MM.1S (cell line): Measurements from ENCODE around the gene SORCS2.

ENCODE experiments used
- DNase-seq: peaks from one replicate; pipeline ENCODE4 v3.0.0-alpha.2; 2015
- H2AFZ ChIP-seq: fragments of 300-600 bp; sonication (generic); 2 replicates; pipeline ENCODE4 v1.6.0; 2016; ENCODE audit warnings: antibody characterized with exemption, low read length
- H3F3A ChIP-seq: fragments of 300-600 bp; sonication (generic); 2 replicates; pipeline ENCODE4 v1.6.1; 2016; ENCODE audit warnings: mild to moderate bottlenecking, antibody characterized with exemption, low read length, moderate library complexity, mixed read lengths; ENCODE audit not compliant: insufficient read depth
- H3K27ac ChIP-seq: fragments of 300-600 bp; sonication (generic); 2 replicates; pipeline ENCODE4 v1.5.1; 2016; ENCODE audit warnings: mild to moderate bottlenecking, low read length
- H3K27me3 ChIP-seq: fragments of 300-600 bp; sonication (generic); replicated peaks from 2 replicates; pipeline ENCODE4 v1.6.0; 2016; ENCODE audit warnings: low read length; ENCODE audit not compliant: insufficient read depth
- H3K36me3 ChIP-seq: fragments of 300-600 bp; sonication (generic); replicated peaks from 2 replicates; pipeline ENCODE4 v1.6.1; 2016; ENCODE audit warnings: mild to moderate bottlenecking, low read length, mixed read lengths; ENCODE audit not compliant: insufficient read depth
- H3K4me1 ChIP-seq: fragments of 300-600 bp; sonication (generic); 2 replicates; pipeline ENCODE4 v1.6.1; 2016; ENCODE audit warnings: low read length, mixed read lengths
- H3K4me2 ChIP-seq: fragments of 300-600 bp; sonication (generic); 2 replicates; pipeline ENCODE4 v1.6.0; 2016; ENCODE audit warnings: low read depth, low read length
- H3K4me3 ChIP-seq: fragments of 300-600 bp; sonication (generic); 2 replicates; pipeline ENCODE4 v1.5.1; 2016; ENCODE audit warnings: low read length, mixed read lengths
- H3K79me2 ChIP-seq: fragments of 300-600 bp; sonication (generic); 2 replicates; pipeline ENCODE4 v1.6.1; 2016; ENCODE audit warnings: mixed run types, low read length, mixed read lengths
- H3K9ac ChIP-seq: fragments of 300-600 bp; sonication (generic); 2 replicates; pipeline ENCODE4 v1.6.1; 2016; ENCODE audit warnings: low read length, mixed read lengths
- H3K9me2 ChIP-seq: fragments of 300-600 bp; sonication (generic); replicated peaks from 2 replicates; pipeline ENCODE4 v1.6.1; 2016; ENCODE audit warnings: mild to moderate bottlenecking, low read length, mixed read lengths; ENCODE audit not compliant: insufficient read depth
- H3K9me3 ChIP-seq: fragments of 300-600 bp; sonication (generic); replicated peaks from 2 replicates; pipeline ENCODE4 v1.6.1; 2016; ENCODE audit warnings: mild to moderate bottlenecking, low read length, mixed read lengths; ENCODE audit not compliant: insufficient read depth
- H4K20me1 ChIP-seq: fragments of 300-600 bp; sonication (generic); 2 replicates; pipeline ENCODE4 v1.6.1; 2016; ENCODE audit warnings: mild to moderate bottlenecking, low read length, moderate library complexity, mixed read lengths; ENCODE audit not compliant: insufficient read depth
- CTCF ChIP-seq: fragments of 300-600 bp; sonication (generic); IDR thresholded peaks from 2 replicates; pipeline ENCODE4 v1.5.1; 2016; ENCODE audit warnings: antibody characterized with exemption, low read length, mixed read lengths
- EZH2 ChIP-seq: fragments of 300-600 bp; sonication (generic); optimal IDR thresholded peaks from 2 replicates; pipeline ENCODE3; 2017; ENCODE audit warnings: low read depth, mild to moderate bottlenecking, antibody characterized with exemption, low read length, mixed read lengths
- EZH2phosphoT487 ChIP-seq: fragments of 300-600 bp; sonication (generic); IDR thresholded peaks from 2 replicates; pipeline ENCODE4 v1.6.1; 2018; ENCODE audit warnings: antibody characterized with exemption, low read length

SORCS2 gene

DNA sequence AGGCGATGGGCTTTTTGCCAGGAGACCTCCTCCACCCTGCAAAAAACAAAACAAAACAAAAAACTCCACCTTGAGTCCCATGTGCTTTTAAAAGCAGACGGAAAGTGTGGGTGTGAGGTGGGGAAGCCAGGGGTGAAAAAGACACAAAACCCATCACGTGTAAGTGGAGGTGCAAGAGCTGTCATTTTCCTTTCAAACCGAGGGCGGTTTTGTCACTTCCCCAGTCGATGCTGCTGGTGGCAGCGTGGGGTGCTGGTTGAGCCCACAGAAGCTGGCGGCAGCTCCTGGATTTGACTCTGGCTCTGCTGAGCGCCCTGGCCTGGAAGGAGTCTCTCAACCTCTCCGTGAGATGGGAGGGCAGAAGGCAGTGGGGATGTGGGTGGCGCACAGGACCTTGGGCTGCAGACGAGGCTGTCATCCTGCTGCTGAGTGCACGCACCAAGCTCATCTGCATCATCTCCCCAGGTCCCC is 132.3 kb downstream of the SORCS2 start:
- H4K20me1 ChIP-seq, result no peaks in the 10 kb centered on the region
- no peak overlapping the region for H3K27ac ChIP-seq
- TF ChIP-seq EZH2 (no peak), CTCF (no peak), EZH2phosphoT487 (no peak)
- no peaks in the 10 kb centered on the region for H3K36me3 ChIP-seq
- no peaks in the 10 kb centered on the region for H3K9me2 ChIP-seq
- no peak overlapping the region for H3K4me3 ChIP-seq
- H3K4me1 ChIP-seq, result no peaks in the 10 kb centered on the region
- no peak overlapping the region for H3K9ac ChIP-seq
- H3F3A ChIP-seq, result no peaks in the 10 kb centered on the region
- H3K4me2 ChIP-seq, result no peak overlapping the region
- H3K27me3 ChIP-seq, result peaks cover 91% of the 10 kb centered on the region
- no peak for DNase-seq
- no peaks in the 10 kb centered on the region for H3K9me3 ChIP-seq
- H2AFZ ChIP-seq, result no peak overlapping the region
- H3K79me2 ChIP-seq, result no peaks in the 10 kb centered on the region

GRCh38 chr4:7325541-7325940 is 133.2 kb downstream of the SORCS2 start:
- Histone ChIP-seq H4K20me1 (no peaks in the 10 kb centered on the region), H3K79me2 (no peaks in the 10 kb centered on the region), H3K27ac (no peak overlapping the region), H3F3A (no peaks in the 10 kb centered on the region), H3K9me2 (no peaks in the 10 kb centered on the region), H2AFZ (no peak overlapping the region), H3K4me3 (no peak overlapping the region), H3K4me1 (no peaks in the 10 kb centered on the region), H3K27me3 (peaks cover 91% of the 10 kb centered on the region), H3K36me3 (no peaks in the 10 kb centered on the region), H3K9me3 (no peaks in the 10 kb centered on the region), H3K4me2 (no peak overlapping the region), H3K9ac (no peak overlapping the region)
- no peak for DNase-seq
- TF ChIP-seq EZH2phosphoT487 (no peak), EZH2 (no peak), CTCF (no peak)

- no peaks in the 10 kb centered on the region for H3K9me2 ChIP-seq
- no peaks in the 10 kb centered on the region for H3K9me3 ChIP-seq
- no peak overlapping the region for H3K9ac ChIP-seq
- no peaks in the 10 kb centered on the region for H3K4me1 ChIP-seq
- no peak overlapping the region for H3K4me3 ChIP-seq
- no peaks in the 10 kb centered on the region for H4K20me1 ChIP-seq
- H3K79me2 ChIP-seq, result no peaks in the 10 kb centered on the region
- no peak overlapping the region for H3K27ac ChIP-seq
- no peaks in the 10 kb centered on the region for H3K36me3 ChIP-seq
- no peak overlapping the region for H2AFZ ChIP-seq
- no peak for DNase-seq
- no peaks in the 10 kb centered on the region for H3F3A ChIP-seq
- TF ChIP-seq EZH2phosphoT487, result no peak
- no peak for TF ChIP-seq EZH2
- TF ChIP-seq CTCF, result no peak
- H3K27me3 ChIP-seq, result peaks cover 94% of the 10 kb centered on the region
- no peak overlapping the region for H3K4me2 ChIP-seq
These were observed 134.0 kb downstream of the SORCS2 start for GRCh38 chr4:7326306-7326692.
